Germinal center (tissue), 1 donor: Measurements from ENCODE around the gene CTNNA2.

Experiments used
- DNase-seq: peaks from one replicate; pipeline ENCODE4 v3.0.0; 2012; ENCODE audit warnings: mixed read lengths, low spot score

Gene CTNNA2

DNA sequence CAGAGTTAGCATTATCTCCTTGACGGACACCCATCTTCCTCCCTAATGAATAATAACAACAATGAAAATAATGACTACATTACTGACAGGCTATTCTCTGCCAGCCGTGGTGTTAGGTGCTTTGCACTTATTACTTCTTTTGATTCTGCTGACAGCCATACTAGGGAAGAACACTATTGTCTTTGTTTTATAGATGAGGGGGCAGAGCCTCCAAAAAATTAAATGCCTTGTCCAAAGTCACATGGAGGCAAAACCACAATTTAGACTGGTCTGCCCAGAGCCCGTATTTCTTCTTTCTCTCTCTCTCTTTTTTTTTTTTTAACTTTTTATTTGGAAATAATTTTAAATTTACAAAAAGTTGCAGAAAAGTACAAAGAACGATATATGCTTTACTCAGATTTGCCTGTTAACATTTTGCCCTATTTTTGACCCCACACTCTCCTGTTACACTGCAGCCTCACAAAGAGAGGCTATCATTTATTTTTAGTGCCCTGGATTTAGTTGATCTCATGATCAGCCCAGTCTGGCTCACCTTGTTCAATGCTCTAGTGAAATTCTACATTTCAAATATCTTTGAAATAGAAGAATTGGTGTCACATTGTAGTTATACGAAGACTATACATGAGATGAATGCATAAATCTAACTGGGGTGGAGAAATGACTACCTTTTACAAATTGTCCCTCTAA, 422.3 kb downstream of the CTNNA2 start:
- no peak for DNase-seq

DNA sequence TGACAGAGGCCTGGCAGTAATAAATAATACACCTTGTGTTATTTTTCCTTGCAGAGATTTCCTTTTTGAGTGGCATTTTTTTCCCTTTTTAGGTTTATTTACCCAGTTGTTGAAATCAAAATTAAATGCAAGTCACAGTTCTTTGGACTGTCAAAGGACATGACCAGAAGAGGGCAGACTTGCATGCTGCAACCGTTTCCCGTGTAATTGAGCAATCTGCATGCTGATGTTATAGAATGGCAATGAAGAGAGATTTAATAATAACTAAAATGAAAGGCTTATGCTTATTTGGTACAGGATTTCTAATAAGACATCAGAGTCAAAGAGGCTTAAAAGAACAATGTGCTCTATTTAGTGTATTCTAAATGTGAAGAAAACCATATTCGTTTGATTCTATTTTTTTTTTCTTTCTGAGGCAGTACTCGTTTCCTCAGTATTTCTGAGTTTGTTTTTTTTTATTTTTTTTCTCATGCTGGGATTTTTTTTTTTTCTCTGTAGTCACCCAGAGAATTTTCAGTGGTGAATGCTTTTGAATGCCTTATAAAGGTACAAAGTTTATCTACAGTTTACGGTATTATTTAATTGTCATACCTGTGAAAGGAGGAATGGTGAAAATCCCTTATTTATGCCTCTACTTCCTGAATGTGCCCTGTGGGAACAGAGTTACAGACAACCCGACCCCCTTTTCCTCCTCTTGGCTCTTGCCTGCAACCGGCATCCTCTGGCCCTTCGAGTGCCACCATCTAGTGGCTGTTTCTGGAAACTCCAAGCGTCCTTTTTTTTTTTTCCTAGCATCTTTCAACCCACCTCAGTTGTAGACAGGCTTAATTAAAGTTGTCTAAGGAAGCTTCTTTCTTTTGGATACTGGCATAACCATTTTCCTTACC, 423.2 kb downstream of the CTNNA2 start:
- DNase-seq, result no peak

DNA sequence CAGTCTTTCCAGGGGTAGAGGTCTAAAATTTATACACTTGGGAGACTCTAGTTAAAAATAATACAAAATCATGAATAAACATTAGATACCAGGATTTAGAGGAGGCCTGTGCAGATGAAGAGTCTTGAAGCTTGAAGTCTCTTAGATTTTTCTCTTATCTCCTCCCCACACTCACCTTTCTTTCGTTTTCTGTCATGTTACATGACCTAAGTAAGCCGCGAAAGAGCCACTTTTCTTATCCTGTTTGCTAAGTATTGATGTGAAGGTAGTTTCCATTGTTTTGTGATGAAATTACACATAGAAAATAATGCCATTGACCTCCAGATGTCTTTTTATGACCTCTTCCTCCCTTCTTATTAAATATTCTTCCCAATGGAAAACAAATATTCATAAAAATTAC, 423.9 kb downstream of the CTNNA2 start:
- DNase-seq, result no peak

DNA sequence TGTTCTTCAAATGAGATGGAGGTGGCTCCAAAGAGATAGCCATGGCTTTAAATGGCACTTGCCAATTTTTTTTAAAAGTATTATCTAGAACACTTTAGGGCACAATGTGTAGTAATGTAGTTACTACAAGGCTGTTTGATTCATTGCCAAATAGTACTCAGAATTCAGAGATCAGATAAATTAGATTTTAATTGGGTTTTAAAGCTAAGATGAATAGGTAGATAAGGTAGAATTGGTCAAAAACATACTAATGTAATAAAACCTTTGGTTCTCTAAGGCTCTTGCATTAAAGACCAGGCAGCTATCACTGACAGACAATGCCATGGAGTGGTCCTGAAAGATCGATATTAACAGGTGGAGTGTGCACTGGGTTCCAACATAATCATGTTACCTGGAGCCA, 425.8 kb downstream of the CTNNA2 start:
- no peak for DNase-seq

GRCh38 chr2:79940364-79940763, 427.5 kb downstream of the CTNNA2 start:
- DNase-seq, result no peak

- DNase-seq, result no peak
These were observed 428.3 kb downstream of the CTNNA2 start for GRCh38 chr2:79941179-79941578.

DNA sequence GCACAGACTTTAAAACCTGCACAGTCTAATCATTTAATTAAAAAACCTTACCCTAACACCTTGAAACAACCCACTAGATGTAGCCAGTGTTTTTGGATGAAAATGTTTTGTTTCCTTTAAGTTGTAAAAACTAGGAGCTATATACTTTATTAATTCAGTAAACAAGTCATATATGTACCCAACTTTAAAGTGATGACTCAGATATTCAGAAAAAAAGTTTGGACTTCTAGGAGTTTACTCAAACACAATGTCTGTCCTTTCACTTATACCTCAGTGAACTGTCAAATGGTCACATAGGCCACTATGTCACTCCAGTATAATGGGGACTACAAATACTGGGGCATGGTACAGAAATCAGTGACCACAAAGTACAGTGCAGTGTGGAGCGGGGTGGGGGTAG, 431.4 kb downstream of the CTNNA2 start:
- DNase-seq, result no peak

GRCh38 chr2:79945653-79946445, 433.0 kb downstream of the CTNNA2 start:
- DNase-seq, result no peak

GRCh38 chr2:79947751-79948150, 434.9 kb downstream of the CTNNA2 start:
- no peak for DNase-seq

GRCh38 chr2:79950526-79950925, 437.7 kb downstream of the CTNNA2 start:
- DNase-seq, result no peak

DNA sequence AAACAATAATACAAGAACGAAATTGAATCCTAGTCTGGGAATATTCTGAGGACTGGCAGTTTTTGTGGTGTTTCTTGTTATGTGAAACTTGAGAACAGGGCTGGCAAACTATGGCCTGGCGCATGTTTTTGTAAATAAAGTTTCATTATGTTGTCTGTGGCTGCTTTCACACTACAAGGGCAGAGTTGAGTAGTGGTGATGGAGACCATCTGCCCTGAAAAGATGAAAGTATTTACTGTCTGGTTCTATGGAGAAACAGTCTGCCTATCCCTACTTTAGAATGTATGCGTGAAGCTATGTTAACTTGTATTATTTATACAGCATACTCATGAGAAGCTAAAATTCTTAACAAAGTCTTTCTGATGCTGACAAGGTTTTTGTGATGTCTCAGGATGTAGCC, 439.8 kb downstream of the CTNNA2 start:
- DNase-seq, result no peak

- DNase-seq, result no peak
These were observed 447.2 kb downstream of the CTNNA2 start for GRCh38 chr2:79960035-79960434.

GRCh38 chr2:79960519-79960918, 447.7 kb downstream of the CTNNA2 start:
- DNase-seq, result no peak

DNA sequence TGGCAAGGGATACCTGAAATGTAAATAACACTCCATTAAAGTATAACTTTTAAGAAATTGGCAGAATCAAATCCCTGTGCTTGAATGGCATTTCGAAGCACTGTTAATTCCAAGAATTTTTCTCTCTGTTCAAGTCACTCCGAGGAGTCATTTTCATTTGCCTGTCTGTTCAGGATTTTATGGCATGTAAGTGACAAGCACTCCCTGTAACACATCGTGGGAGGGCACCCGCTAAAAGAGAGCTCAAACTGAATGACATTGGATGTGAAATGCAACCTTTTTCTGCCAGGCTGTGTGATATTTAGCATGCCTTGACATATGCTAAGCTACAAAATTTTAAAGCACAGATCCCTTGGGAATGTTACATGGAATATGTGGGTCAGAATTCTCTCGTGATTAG, 452.1 kb downstream of the CTNNA2 start:
- DNase-seq, result no peak

- no peak for DNase-seq
These were observed 453.5 kb downstream of the CTNNA2 start for GRCh38 chr2:79966369-79966768.

DNA sequence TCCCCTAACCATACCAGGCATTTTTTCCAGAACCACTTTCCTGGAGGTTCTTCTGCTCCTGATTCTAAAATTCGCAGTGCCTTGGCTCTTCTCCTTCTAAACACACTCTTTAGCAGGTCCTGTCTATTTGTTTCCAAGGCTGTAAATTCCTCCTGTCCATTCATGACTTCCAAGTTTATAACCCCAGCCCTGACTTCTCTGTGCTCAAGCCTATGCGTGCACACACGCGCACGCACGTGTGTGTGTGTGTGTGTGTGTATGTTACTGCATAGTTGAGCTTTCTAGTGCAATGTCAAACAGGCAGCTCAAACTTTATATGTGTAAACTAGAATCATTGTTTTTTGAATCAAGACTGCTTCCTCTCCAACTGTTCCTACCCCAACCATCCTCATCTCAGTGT, 454.0 kb downstream of the CTNNA2 start:
- no peak for DNase-seq

- DNase-seq, result no peak
These were observed 459.0 kb downstream of the CTNNA2 start for GRCh38 chr2:79971807-79972206.

DNA sequence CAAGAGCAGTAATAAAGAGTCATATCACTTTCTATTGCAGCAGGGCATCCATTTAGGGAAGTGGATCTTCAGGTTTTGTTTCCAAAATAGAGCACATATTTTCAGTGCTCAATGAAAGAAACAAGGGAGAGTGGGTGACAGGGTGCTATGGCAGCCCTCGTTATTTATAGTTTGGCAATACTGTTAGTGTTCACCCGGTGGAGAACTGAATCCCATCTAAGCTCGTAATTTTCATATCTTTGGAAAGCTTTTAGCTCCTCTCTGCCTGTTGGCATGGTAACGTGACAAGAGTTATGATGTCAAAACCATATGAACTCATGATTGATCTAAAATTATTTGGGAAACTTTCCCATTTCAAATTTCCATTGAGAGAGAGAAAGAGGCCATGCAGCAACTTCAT, 459.8 kb downstream of the CTNNA2 start:
- DNase-seq, result no peak

DNA sequence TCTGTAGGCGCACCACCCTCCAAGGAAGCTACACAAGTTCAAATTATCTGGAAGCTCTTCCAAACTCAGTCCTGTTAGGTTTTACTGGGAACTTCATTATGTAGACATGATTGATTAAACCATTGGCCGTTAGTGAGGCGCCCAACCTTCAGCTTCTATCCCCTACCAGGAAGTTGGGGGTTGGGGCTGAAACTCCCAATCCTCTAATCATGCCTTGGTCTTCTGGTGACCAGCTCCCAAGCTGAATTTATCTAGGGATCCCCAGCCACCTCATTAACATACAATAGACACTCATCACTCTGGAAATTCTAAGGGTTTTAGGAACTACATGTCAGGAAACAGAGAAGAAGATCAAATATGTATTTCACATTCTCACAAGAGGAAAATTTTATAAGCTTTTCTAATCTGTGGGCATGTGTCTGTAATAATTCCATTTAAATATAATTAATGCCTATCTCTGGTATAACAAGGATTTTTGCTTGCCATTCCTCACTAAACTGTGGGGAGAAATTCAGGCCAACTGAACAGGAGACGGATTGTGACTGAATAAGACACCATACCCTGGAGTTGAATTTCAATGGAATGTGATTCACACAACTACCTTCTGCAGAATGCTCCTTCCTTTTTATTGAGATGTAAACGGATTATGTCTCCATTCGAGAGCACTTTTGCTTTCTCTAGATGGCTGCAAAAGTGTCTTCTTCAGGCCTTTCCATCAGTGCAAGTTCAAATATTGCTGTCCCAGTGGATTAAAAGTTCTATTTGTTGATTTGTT, 463.1 kb downstream of the CTNNA2 start:
- DNase-seq, result no peak

GRCh38 chr2:79977792-79978191, 464.9 kb downstream of the CTNNA2 start:
- no peak for DNase-seq

DNA sequence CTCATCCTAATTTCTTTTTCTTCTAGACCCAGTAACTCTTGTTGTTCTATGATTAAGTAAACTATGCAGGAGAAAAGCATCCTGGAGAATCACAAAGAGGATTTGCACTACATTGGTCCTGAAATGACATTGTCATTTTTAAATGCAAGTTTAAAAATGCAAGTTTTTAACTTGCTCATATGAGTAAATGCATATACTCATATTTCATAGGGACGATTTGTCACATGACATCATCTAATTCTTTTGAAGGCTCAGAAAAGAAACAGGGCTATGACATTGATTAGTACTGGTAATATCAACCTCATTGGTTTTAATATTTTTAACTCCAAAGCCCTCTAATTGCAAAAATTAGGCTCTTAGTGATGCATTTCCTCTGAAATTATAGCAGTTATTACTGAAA, 467.3 kb downstream of the CTNNA2 start:
- DNase-seq, result no peak

DNA sequence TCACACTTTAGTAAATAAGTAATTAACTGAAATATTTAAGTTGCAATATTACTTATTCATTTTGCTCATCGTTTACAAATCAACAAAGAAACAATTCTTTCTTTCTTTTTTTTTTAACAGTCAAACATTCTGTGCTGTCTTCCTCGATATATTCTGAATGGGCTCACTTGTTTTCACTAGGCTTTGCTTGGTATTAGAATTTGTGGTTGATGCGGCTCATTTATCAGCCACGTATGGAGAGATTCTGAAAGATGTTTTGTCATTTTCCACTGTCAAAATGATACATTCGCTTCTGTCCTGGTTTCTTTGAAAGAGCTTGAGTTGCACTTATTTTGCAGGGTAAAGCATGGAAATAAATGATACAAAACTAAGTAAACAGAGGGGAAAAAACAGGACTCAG, 468.0 kb downstream of the CTNNA2 start:
- DNase-seq, result no peak
